ENCODE results near the gene ADD1.

The ADD1 gene

DNA sequence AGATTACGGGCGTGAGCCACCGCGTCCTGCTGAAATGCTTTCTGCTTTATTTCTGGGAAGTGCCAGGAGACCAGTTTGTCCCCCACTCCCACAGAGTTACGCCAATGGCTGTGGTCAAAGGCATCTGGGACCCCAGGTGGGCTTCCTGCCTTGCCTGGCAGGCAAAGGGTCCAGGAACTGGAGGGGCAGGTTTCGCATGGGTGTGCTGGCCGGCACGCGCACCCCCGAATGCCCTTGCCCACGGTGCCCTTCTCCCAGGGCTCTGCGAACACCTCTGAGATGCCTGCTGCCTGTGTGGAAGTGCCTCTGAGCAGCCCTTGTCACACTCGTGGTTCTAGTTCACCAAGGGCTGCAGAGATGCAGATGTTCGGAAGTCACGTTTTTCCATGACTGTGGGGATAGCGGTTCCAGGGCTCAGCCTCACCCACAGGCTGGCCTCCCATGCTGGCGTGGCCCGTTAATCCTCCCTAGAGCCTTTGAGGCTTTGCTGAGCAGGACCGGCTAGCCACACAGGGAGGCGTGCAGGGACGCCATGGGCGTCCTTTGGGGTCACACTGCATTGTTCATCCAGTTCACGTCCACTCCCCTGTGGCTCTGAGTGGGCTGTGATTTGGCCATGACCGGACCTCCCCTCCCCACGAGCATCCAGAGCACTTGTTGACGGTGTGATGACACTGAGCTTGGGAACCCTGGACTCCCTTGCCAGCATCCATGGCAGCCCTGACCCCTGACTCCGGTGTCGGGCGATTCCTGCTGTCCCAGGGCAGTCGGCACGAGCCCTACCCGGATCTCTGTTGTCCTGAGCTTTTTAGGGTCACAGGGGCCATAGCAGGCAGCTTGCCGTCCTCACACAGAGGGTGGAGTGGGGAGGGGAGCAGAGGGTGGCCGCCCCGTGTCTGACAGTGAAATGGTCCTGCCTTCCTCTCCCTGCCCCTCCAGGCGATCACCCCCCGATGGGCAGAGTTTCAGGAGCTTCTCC is 12.7 kb upstream of the ADD1 start:
- no peak for TF ChIP-seq POLR2A (IDR thresholded peaks at IDR 0.05; ENCODE audit: low read depth, low read length)
- FAIRE-seq (no peak), DNase-seq (ENCODE audit: insufficient read length, low spot score) (no peak)

DNA sequence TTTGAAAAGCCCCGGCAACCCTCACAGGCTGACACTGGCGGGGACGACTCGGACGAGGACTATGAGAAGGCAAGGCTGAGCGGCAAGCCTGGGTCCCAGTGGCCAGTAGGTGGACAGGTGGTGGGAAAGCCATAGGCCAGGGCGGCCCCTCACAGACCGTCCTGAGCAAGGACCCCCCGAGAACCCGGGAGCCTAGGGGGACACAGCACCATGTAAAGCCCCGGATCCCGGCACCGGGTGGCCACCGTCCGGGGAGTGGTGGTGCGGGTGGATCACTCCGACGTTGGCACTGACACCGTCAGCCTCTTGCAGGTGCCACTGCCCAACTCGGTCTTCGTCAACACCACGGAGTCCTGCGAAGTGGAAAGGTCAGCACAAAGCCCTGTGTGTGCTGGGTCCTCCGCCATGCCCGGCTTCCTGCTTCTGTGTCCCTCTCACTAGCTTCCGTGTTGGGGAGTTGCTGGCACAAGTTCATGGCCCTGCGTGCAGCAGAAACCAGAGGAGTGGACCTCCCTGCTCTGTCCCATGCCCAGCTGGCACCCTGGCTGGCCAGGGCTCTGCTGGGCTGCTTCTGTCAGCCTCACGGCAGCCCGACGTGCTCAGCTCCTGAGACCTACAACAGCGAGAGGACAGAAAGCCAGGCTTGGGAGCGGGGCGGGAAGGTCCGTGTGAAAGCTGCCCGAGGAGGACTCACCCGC is 11.9 kb upstream of the ADD1 start:
- no peak for TF ChIP-seq POLR2A (IDR thresholded peaks at IDR 0.05; ENCODE audit: low read depth, low read length)
- DNase-seq (ENCODE audit: insufficient read length, low spot score), result no peak
- FAIRE-seq, result no peak

DNA sequence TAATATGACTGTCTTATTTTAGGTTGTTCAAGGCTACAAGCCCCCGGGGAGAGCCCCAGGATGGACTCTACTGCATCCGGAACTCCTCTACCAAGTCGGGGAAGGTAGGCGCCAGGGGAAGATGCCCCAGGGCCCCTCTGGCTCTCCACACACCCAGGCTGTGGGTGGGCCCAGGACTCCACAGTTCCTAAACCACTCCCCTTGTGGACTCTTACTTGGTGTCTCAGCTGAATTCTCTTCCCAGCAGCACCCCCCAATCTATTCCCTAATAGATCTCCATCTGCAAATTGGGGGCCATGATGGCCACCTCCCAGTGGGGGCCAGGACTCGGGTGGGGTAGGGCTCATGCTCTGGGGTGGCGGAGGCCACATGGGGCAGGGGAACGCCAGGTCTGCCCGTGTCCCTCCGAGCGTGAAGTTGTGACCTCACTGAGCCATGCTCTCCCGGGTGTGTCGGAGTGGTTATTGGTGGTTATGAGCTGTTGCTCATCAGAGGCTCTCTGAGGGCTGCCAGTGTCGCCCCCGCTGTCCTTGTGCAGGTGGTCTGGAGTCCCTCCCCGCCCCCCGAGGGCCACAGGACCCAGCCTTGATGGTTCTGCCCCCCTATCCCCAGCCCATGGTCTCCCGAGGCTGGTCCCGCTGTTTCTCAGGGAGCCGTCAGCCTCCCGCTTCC is 11.2 kb upstream of the ADD1 start:
- FAIRE-seq (no peak), DNase-seq (ENCODE audit: insufficient read length, low spot score) (no peak)
- TF ChIP-seq POLR2A (IDR thresholded peaks at IDR 0.05; ENCODE audit: low read depth, low read length), result no peak

DNA sequence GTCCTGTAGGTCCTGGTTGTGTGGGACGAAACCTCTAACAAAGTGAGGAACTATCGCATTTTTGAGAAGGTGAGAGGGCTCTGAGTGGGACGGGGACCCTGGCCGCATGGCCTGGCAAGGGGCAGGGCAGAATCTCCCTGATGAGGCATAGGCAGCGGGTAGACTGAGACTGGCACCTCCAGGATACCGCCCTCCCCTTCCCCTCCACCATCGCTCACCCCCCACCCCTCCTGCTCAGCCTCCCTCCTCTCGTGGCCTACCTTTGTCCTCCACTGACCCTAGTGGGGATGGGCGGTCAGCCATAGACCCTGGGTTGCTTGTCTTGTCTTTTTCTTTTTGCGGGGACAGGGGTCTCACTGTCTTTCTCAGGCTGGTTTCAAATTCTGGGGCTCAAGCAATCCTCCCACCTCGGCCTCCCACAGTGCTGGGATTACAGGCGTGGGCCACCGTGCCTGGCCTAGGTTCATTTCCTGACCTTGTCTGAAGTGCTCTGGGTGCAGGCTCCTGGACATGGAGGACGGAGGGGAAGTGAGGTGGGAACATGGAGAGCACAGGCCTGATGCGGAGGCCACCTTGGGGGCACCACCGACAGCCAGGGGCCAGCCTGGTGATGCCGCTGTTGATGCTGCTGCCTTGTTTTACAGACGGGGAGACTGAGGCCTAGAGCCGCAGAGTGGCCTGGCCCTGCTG is 10.5 kb upstream of the ADD1 start:
- DNase-seq (ENCODE audit: insufficient read length, low spot score) (no peak), FAIRE-seq (no peak)
- no peak for TF ChIP-seq POLR2A (IDR thresholded peaks at IDR 0.05; ENCODE audit: low read depth, low read length)

DNA sequence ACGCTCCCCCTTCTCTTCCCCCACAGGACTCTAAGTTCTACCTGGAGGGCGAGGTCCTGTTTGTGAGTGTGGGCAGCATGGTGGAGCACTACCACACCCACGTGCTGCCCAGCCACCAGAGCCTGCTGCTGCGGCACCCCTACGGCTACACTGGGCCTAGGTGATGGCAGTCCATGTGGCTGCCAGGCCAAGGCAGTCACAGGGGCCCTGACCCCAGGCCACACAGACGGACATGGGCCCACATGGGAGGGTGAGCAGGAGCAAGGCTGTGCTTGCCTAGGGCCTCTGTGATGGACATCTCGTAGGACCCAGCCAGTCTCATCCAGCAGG is 10.0 kb upstream of the ADD1 start:
- no peak for FAIRE-seq
- TF ChIP-seq POLR2A (IDR thresholded peaks at IDR 0.05; ENCODE audit: low read depth, low read length), result no peak
- DNase-seq (ENCODE audit: insufficient read length, low spot score), result no peak

DNA sequence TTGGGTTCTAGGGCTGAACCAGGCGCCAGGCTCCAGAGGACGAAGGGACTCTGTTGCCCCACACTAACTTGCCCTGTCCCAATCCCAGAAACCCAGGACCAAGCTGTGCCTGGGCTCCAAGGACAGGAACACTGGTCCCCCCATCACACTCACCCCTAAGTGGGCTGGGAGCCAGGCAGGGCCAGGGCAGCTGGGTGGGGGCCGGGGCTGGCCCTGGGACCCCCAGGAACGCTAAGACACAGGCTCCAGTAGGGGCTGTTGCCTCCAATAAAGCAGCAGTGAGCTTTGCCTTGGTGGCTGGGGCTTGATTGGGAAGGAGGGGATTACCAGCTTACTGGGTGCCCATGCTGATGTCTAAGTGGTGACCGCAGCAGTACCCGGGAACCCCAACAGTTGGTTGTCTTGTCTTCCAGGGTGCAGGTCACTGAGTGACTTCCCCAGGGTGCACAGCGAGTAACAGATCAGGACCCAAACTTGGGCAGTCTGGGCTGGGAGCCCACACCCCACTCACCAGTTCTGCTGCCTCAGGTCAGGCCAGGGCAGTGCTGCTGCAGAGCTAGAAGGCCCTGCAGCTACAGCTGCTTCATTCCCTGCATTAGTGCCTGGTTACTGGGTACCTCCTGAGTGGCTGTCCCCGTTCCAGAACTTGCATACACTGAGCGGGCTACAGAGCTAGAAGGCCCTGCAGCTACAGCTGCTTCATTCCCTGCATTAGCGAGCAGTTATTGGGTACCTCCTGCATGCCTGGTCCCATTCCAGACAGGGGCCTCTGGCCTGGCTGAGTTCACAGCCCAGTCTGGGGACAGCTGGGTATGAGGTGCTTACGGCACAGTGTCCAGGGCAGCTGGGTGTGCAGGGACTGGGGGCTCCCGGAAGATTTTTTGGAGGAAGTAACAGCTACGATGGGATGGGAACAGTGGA is 9.4 kb upstream of the ADD1 start:
- DNase-seq (ENCODE audit: insufficient read length, low spot score) (no peak), FAIRE-seq (no peak)
- TF ChIP-seq POLR2A (IDR thresholded peaks at IDR 0.05; ENCODE audit: low read depth, low read length), result no peak

GRCh38 chr4:2835978-2836377 is 7.7 kb upstream of the ADD1 start:
- no peak for FAIRE-seq
- no peak for DNase-seq (ENCODE audit: insufficient read length, low spot score)
- TF ChIP-seq POLR2A (IDR thresholded peaks at IDR 0.05; ENCODE audit: low read depth, low read length), result no peak

- FAIRE-seq (no peak), DNase-seq (ENCODE audit: insufficient read length, low spot score) (no peak)
- no peak for TF ChIP-seq POLR2A (IDR thresholded peaks at IDR 0.05; ENCODE audit: low read depth, low read length)
Measured at GRCh38 chr4:2836391-2836859, 7.2 kb upstream of the ADD1 start.

GRCh38 chr4:2837110-2837903 is 6.3 kb upstream of the ADD1 start:
- FAIRE-seq, result no peak

DNA sequence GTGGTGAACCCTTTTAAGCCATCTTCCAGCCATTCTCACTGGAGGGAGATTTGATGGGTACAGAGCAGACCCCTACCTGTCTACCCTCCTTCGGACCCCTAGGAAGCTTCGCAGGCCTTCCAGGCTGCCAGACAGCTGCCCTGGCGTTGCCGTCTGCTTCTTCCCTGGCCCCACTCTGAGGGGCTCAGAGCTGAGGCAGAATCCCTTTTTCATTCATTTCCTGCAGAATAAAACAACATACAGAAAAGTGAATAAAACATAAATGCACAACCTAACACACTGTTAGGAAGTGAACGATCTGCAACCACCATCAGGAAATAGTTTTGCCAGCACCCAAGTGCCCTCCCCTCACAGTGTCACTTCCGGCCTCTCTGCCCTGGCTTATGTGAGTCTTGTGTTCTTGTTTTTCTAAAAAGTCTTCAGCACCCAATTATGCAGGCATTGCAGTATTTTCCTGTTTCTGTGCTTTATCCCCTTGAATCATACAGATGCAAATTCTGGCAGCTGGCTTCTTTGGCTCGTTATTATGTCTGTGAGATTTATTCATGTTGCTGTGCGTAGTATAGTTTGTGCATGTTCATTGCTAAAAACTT is 5.6 kb upstream of the ADD1 start:
- no peak for DNase-seq (ENCODE audit: insufficient read length, low spot score)

More at GRCh38 chr4:2837110-2837903, 6.3 kb upstream of the ADD1 start:
- TF ChIP-seq POLR2A (IDR thresholded peaks at IDR 0.05; ENCODE audit: low read depth, low read length), result no peak
- no peak for DNase-seq (ENCODE audit: insufficient read length, low spot score)

GRCh38 chr4:2839060-2839459 is 4.6 kb upstream of the ADD1 start:
- FAIRE-seq, result no peak
- TF ChIP-seq POLR2A (IDR thresholded peaks at IDR 0.05; ENCODE audit: low read depth, low read length), result no peak

More for the DNA sequence above, 5.6 kb upstream of the ADD1 start:
- TF ChIP-seq POLR2A (IDR thresholded peaks at IDR 0.05; ENCODE audit: low read depth, low read length), result no peak
- FAIRE-seq, result no peak

More at GRCh38 chr4:2839060-2839459, 4.6 kb upstream of the ADD1 start:
- no peak for DNase-seq (ENCODE audit: insufficient read length, low spot score)

All from H54 (cell line).